Measurements from ENCODE around the gene TMEM39A.

DNA sequence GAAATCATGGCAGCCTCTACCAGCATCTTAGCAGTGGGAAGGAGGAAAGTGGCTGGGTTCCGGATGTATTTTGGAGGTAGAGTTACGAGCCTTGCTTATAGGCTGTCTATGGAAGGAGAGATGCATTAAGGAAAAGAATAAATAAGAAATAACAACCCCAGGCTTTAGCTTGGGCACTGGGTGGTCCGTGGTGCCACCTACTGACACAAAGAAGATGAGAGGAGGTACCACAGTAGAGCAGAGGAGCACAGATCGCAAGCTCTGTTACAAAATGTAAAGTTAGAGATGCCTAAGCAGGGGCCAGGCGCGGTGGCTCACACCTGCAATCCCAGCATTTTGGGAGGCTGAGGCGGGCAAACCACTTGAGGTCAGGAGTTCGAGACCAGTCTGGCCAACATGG is 74.8 kb downstream of the TMEM39A start:
- TF ChIP-seq, protein P1, sequence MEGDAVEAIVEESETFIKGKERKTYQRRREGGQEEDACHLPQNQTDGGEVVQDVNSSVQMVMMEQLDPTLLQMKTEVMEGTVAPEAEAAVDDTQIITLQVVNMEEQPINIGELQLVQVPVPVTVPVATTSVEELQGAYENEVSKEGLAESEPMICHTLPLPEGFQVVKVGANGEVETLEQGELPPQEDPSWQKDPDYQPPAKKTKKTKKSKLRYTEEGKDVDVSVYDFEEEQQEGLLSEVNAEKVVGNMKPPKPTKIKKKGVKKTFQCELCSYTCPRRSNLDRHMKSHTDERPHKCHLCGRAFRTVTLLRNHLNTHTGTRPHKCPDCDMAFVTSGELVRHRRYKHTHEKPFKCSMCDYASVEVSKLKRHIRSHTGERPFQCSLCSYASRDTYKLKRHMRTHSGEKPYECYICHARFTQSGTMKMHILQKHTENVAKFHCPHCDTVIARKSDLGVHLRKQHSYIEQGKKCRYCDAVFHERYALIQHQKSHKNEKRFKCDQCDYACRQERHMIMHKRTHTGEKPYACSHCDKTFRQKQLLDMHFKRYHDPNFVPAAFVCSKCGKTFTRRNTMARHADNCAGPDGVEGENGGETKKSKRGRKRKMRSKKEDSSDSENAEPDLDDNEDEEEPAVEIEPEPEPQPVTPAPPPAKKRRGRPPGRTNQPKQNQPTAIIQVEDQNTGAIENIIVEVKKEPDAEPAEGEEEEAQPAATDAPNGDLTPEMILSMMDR (IDR thresholded peaks at IDR 0.05) = peak in 1 of 7 experiments; percentile 8
- no peak for TF ChIP-seq EP300 (IDR thresholded peaks at IDR 0.05)
- no peak for TF ChIP-seq POLR2A (IDR thresholded peaks at IDR 0.05)
- TF ChIP-seq POLR2AphosphoS5 (IDR thresholded peaks at IDR 0.05) = no peak

Data from stomach (tissue), 4 donors.